Neural progenitor cell (in vitro differentiated cells): ENCODE results near the gene SBF2. TPM values are rescaled to one million over a fixed set of nuclear protein-coding genes. Genes with fewer than 3 reads are reported as not detected.

Experiments used
- DNase-seq: peaks from one replicate; pipeline ENCODE4 v3.0.0-alpha.2; 2016; ENCODE audit warnings: low spot score
- H2AFZ ChIP-seq: fragments of 200-600 bp; sonication (generic); replicated peaks from 2 replicates; pipeline ENCODE4 v1.6.1; 2016; ENCODE audit warnings: antibody characterized with exemption
- H3F3A ChIP-seq: fragments of 200-600 bp; sonication (generic); 2 replicates; pipeline ENCODE4 v1.6.1; 2016; ENCODE audit warnings: antibody characterized with exemption, low read depth
- H3K27ac ChIP-seq: fragments of 200-600 bp; sonication (generic); 2 replicates; pipeline ENCODE4 v1.5.1; 2016; ENCODE audit warnings: mild to moderate bottlenecking
- H3K27me3 ChIP-seq: fragments of 200-600 bp; sonication (generic); 2 replicates; pipeline ENCODE4 v1.6.1; 2016; ENCODE audit warnings: mild to moderate bottlenecking, moderate library complexity
- H3K36me3 ChIP-seq: fragments of 200-600 bp; sonication (generic); 2 replicates; pipeline ENCODE4 v1.5.1; 2016
- H3K4me1 ChIP-seq: fragments of 200-600 bp; sonication (generic); 2 replicates; pipeline ENCODE4 v1.6.1; 2016; ENCODE audit warnings: mixed run types
- H3K4me2 ChIP-seq: fragments of 200-600 bp; sonication (generic); 2 replicates; pipeline ENCODE4 v1.6.1; 2016
- H3K4me3 ChIP-seq: fragments of 200-600 bp; sonication (generic); 2 replicates; pipeline ENCODE4 v1.5.1; 2016
- H3K79me2 ChIP-seq: fragments of 200-600 bp; sonication (generic); 2 replicates; pipeline ENCODE4 v1.6.1; 2016; ENCODE audit warnings: low read depth
- H3K9ac ChIP-seq: fragments of 200-600 bp; sonication (generic); 2 replicates; pipeline ENCODE4 v1.6.1; 2016
- H3K9me3 ChIP-seq: fragments of 200-600 bp; sonication (generic); 2 replicates; pipeline ENCODE4 v1.5.1; 2016; ENCODE audit warnings: low read depth
- H4K20me1 ChIP-seq: fragments of 200-600 bp; sonication (generic); 2 replicates; pipeline ENCODE4 v1.6.1; 2016; ENCODE audit warnings: low read depth
- H3K27ac Mint-ChIP-seq: 3 replicates; pipeline ENCODE4 v1.8.0; 2021; ENCODE audit warnings: mixed read lengths
- H3K27me3 Mint-ChIP-seq: 2 replicates; pipeline ENCODE4 v1.8.0; 2022; ENCODE audit warnings: low read depth, mild to moderate bottlenecking, inconsistent platforms, moderate library complexity, mixed read lengths; ENCODE audit not compliant: insufficient read depth
- H3K36me3 Mint-ChIP-seq: 3 replicates; pipeline ENCODE4 v1.8.0; 2021; ENCODE audit warnings: mixed read lengths
- H3K4me1 Mint-ChIP-seq: 3 replicates; pipeline ENCODE4 v1.8.0; 2021; ENCODE audit warnings: mixed read lengths
- H3K4me3 Mint-ChIP-seq: 3 replicates; pipeline ENCODE4 v1.8.0; 2021; ENCODE audit warnings: mild to moderate bottlenecking, moderate library complexity, mixed read lengths
- H3K9me3 Mint-ChIP-seq: 3 replicates; pipeline ENCODE4 v1.8.0; 2020; ENCODE audit warnings: mixed read lengths
- CTCF ChIP-seq: fragments of 200-600 bp; sonication (generic); IDR thresholded peaks from 2 replicates; pipeline ENCODE4 v1.5.1; 2017; ENCODE audit warnings: antibody characterized with exemption, mild to moderate bottlenecking
- EZH2 ChIP-seq: fragments of 200-600 bp; sonication (generic); IDR thresholded peaks from 2 replicates; pipeline ENCODE4 v1.6.1; 2017; ENCODE audit warnings: antibody characterized with exemption, mild to moderate bottlenecking, moderate library complexity
- EZH2phosphoT487 ChIP-seq: fragments of 200-600 bp; sonication (generic); IDR thresholded peaks from 2 replicates; pipeline ENCODE4 v1.6.1; 2017; ENCODE audit warnings: antibody characterized with exemption
- total RNA-seq: library from RNA; depleted of rRNA; stranded (reverse); fragments of >200 nt; gene quantifications from 2 replicates; pipeline ENCODE4 v1.2.3, GENCODE V29; 2015; ENCODE audit warnings: low replicate concordance

The SBF2 gene
- total RNA-seq, 1 donor from 2014 or later, result 48.2 TPM

- no peak overlapping the region for H3K27ac Mint-ChIP-seq
These were observed 50.0 kb downstream of the SBF2 start for GRCh38 chr11:10243896-10244575.

GRCh38 chr11:10236840-10237239, 57.2 kb downstream of the SBF2 start:
- H3K4me3 ChIP-seq, result no peak overlapping the region
- H3K4me2 ChIP-seq, result no peak overlapping the region
- no peaks in the 10 kb centered on the region for H3K27me3 ChIP-seq
- peaks cover 3% of the 10 kb centered on the region for H3K36me3 ChIP-seq
- no peaks in the 10 kb centered on the region for H3K4me1 ChIP-seq
- H3K9me3 Mint-ChIP-seq, result peaks cover 32% of the 10 kb centered on the region
- H3K79me2 ChIP-seq, result peaks cover 8% of the 10 kb centered on the region
- no peaks in the 10 kb centered on the region for H4K20me1 ChIP-seq
- no peak overlapping the region for H3K9ac ChIP-seq
- H3K27ac Mint-ChIP-seq, result no peak overlapping the region
- no peak overlapping the region for H3K27ac ChIP-seq
- TF ChIP-seq EZH2, result no peak
- no peak for TF ChIP-seq EZH2phosphoT487
- no peak for TF ChIP-seq CTCF
- H2AFZ ChIP-seq, result no peak overlapping the region
- H3K4me1 Mint-ChIP-seq, result no peaks in the 10 kb centered on the region
- peaks cover 3% of the 10 kb centered on the region for H3K27me3 Mint-ChIP-seq
- no peak overlapping the region for H3K4me3 Mint-ChIP-seq
- H3F3A ChIP-seq, result no peaks in the 10 kb centered on the region
- no peak for DNase-seq
- H3K9me3 ChIP-seq, result peaks cover 15% of the 10 kb centered on the region
- H3K36me3 Mint-ChIP-seq, result peaks cover 18% of the 10 kb centered on the region

More at GRCh38 chr11:10243896-10244575, 50.0 kb downstream of the SBF2 start:
- H3F3A ChIP-seq, result no peaks in the 10 kb centered on the region
- H3K4me3 ChIP-seq, result no peak overlapping the region
- H3K4me3 Mint-ChIP-seq, result no peak overlapping the region
- no peak for DNase-seq
- H3K36me3 ChIP-seq, result no peaks in the 10 kb centered on the region
- H3K9me3 Mint-ChIP-seq, result peaks cover 25% of the 10 kb centered on the region
- no peaks in the 10 kb centered on the region for H3K27me3 ChIP-seq
- no peak overlapping the region for H2AFZ ChIP-seq
- H4K20me1 ChIP-seq, result no peaks in the 10 kb centered on the region
- no peaks in the 10 kb centered on the region for H3K4me1 ChIP-seq
- no peak overlapping the region for H3K27ac ChIP-seq
- H3K9me3 ChIP-seq, result no peaks in the 10 kb centered on the region
- H3K79me2 ChIP-seq, result peaks cover 8% of the 10 kb centered on the region
- H3K9ac ChIP-seq, result no peak overlapping the region
- no peak overlapping the region for H3K4me2 ChIP-seq
- TF ChIP-seq EZH2 (no peak), CTCF (no peak), EZH2phosphoT487 (no peak)
- H3K27me3 Mint-ChIP-seq, result no peaks in the 10 kb centered on the region
- H3K4me1 Mint-ChIP-seq, result no peaks in the 10 kb centered on the region
- peaks cover 33% of the 10 kb centered on the region for H3K36me3 Mint-ChIP-seq

- Histone ChIP-seq H3K79me2 (peaks cover 2% of the 10 kb centered on the region), H3K36me3 (peaks cover 3% of the 10 kb centered on the region), H3K27ac (no peak overlapping the region), H3K4me3 (no peak overlapping the region), H3K9me3 (peaks cover 15% of the 10 kb centered on the region), H3K4me2 (no peak overlapping the region), H4K20me1 (no peaks in the 10 kb centered on the region), H3K27me3 (no peaks in the 10 kb centered on the region), H3F3A (no peaks in the 10 kb centered on the region), H3K9ac (no peak overlapping the region), H2AFZ (no peak overlapping the region), H3K4me1 (no peaks in the 10 kb centered on the region)
- Mint-ChIP-seq H3K36me3 (peaks cover 22% of the 10 kb centered on the region), H3K4me1 (no peaks in the 10 kb centered on the region), H3K9me3 (peaks cover 54% of the 10 kb centered on the region), H3K27ac (no peak overlapping the region), H3K4me3 (no peak overlapping the region), H3K27me3 (peaks cover 8% of the 10 kb centered on the region)
- no peak for DNase-seq
- TF ChIP-seq EZH2phosphoT487, result no peak
- no peak for TF ChIP-seq CTCF
- no peak for TF ChIP-seq EZH2
These were observed 60.4 kb downstream of the SBF2 start for GRCh38 chr11:10233581-10233980.
